ENCODE results near the gene BTG4.

BTG4 gene

DNA sequence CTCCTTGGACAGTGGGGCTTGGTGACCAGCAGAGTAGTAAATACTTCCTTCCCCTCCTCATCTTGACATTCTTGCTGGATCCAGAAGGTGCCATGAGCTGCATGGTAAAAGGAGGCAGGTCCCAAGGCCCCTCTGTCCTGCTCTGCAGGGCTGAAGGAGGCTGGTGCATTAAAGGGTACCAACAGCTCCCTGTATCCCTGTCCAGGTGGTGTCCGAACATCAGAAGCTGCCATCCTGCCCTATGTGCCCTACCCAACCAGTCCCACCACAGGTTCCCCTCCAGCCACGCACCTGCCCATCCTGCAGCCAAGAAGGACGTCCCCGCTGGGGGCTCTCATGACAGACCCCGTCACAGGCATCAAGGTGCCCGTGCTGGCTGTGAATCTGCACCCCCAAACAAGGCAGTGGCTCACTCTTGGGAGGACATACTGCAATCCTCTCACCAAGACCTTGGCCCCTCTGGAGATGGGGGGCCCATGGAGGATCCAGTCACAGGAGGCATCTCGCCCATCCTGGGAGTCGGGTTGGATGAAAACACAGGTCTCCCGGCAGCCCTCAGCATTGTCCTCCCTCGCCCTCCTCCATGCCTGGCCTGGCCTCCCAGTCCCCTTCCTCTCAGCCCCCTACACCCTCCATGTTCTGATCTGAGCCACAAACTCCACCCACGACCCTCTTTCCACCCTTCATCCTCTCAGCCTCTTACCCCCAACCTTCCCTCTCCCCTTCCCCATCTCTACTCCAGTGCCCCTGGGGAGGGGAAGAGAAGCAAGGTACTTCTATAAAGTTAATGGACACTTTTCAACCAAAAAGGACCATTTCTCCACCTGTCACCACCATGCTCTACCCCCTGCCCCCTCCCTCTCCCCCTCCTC is 55.1 kb downstream of the BTG4 start:
- in situ Hi-C loops (cut with MboI; ENCODE audit: low sequenced_read_pairs), result no loop called here

DNA sequence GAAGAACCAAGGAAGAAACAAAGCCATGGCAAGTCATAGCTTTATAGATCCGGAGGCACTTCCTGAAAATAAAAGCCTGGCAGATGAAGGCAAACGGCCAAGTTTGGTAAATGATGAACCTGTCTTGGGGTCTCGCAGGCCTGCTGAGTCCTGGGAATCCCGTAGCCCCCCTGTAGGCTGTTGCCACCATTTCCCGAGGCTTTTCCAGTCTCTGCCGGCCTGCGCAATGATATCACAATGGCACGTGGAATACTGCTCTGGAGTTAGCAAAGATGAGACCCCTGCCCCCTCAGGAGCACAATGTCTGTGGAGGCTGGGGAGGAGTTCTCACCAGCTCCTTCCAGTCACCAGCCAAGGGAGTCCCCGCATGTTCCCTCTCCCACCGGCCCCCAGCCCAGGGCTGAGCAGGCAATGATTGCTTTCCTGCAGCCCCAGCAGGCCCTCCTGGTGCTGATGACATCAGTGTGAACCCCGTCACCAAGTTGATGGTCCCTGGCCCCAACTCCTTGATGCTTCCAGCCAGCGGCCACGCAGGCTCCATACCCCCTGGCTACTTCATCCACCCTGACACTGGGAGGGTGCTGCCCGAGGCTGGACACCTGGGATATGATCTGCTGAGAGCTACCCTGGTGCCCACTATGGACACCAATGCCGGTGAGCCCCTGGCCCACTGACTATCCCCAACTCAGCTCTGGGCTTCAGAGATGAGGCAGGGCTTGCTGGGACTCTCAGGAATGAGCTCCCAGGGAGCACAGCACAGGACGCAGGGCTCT is 55.9 kb downstream of the BTG4 start:
- in situ Hi-C loops (cut with MboI; ENCODE audit: low sequenced_read_pairs), result no loop called here

DNA sequence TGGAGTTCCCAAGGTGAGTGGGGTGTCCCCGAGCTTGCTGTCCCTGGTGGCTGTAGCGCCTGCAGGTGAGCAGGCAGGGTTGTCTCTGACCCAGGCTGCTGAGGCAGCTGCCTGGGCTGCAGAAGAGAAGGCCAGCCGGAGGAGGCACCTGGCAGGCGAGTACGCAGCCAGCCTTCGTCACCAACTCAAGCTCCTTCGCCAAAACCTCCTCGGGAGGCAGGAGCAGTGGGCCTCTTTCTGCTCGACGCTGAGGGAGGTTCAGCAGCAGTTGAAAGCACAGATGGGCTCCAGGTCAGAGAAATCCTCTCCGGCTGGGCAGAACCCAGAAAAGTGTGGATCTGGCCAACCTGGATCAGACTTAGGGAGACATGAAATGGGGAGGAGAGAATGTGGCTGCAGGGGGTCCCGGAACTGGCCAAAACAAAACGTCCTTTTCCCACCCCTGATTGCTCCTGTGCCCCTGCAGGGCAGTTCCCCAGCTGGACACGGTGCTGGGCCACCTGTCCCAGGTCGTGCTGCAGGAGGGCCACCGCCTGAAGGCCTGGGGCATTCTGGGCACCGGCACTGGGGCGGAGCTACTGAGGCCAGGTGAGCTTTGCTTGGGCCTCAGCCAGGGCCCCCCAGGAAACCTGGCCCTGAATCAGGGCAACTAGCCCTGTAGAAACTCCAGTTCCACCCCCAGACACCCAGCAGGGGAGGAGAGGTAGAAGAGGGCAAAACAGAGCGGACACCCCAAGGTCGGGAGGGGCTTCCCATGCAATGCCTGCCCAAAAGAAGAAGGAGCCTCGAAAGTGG is 56.7 kb downstream of the BTG4 start:
- in situ Hi-C loops (cut with MboI; ENCODE audit: low sequenced_read_pairs), result no loop called here

DNA sequence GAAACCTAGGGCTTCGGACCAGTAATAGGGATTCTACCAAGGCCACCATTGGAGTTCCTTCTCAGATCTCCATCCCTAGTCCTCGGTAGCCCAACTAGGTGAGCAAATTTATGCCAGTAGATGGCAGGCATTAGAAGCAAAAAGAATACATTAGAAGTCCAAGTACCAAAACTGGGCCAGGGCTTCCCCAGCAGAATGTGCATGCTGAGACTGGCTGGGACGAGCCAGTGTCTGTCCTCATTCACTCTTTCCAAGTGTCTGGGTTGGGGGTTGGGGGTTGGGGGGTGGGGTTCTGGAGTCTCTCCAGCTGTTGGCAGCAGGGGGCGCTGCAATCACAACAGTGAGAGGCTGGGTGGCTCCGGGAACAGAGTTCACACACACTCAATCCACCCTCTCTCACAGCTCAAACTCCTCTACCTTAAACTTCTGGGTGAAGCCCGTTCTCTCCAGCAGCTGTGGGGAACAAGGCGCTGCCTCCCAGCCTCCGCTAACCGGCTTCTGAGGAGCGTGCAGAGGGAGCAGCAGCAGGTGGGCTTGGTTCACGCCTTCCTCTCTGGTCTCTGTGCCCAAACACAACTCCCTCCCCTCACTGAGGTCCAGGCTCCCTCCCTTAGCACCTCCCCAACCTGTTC is 57.5 kb downstream of the BTG4 start:
- in situ Hi-C loops (cut with MboI; ENCODE audit: low sequenced_read_pairs), result no loop called here

DNA sequence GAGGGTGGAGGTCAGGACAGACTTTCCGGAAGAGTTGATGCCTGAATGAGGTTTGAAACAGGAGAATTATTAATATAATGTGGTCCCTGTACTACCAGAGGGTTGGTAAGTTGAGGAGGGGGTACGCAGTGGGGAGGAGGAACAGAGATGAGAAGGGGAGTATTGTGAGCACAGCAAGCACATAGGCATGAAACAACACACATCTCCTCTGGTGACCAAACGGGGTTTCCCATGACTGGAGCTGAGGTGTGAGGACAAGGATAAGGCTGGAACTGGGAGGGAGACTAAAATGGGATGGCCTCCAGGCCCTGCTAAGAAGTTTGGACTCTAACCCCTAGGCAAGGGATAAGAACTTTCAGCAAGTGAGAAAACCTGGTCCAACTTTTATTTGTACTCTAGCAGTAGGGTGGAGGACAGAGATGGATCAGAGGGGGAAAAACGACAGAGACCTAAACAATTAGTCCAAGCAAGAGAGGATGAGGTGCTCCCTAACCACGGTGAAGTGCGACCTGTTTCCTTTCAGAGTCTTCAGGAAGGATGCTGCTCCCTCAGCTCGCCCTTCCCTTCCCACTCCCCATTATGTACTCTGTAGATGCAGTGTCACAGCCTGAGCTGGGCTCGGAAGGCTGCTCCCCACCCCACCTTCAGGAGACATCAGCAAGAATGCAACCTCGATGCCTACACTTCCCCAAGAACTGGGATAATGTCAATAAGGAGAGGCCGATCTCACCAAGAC is 59.2 kb downstream of the BTG4 start:
- in situ Hi-C loops (cut with MboI; ENCODE audit: low sequenced_read_pairs), result no loop called here

DNA sequence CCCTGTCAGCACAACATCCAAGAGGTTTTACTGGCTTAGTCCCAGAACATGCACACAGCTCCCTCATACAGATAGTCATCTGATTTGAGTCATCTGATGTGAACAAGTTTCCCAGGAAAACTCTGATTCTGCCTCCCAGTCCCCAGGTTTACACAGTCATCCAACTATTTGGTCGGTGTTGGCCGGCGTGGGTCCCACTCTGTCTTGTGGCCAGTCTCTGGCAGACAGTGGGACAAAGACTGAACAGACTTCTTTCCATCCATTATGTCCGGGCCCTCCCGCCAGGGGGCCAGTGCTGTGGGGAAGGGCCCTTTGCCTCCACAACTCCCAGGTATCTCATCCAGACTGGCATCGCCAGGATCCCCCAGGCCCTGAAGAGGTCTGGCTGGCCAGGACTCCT is 60.0 kb downstream of the BTG4 start:
- in situ Hi-C loops (cut with MboI; ENCODE audit: low sequenced_read_pairs), result no loop called here

DNA sequence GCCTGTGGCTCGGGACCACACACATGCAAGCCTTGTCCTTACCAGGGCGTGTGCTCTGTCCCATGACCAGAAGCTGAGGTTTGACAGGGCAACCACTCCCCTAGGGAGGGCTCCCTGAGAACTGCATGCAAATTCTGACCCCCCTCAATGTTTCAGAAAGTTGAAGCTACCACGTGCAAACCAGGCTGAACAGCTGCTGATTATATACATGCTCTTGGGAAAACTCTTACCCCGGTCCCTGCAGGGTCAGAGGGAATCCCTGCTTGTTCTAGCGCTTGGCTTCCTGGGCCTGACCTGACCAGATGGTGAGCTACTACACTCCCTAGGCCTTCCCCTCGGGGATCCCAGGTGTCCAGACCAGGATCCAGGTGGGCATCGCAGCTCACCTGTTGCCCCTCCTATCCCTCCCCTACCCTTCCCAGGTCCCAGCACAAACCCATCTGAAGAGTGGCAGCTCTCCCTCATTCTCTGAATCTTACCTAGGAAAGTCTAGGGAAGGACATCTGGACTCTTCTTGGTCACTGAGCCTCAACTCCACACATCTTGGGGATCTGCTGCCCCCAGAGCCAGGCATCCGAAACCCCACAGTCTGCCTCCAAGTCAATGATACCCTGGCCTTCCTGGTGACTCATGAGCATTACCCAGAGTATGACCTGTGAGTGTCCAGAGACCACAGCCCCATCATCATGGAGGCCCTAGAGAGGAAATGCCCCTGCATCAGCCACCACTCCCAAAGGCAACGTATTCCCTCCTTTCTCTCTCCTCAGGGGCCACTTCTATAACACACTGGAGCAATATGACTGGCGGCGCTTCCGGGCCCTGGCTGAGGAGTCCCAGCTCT is 61.5 kb downstream of the BTG4 start:
- in situ Hi-C loops (cut with MboI; ENCODE audit: low sequenced_read_pairs), result no loop called here

DNA sequence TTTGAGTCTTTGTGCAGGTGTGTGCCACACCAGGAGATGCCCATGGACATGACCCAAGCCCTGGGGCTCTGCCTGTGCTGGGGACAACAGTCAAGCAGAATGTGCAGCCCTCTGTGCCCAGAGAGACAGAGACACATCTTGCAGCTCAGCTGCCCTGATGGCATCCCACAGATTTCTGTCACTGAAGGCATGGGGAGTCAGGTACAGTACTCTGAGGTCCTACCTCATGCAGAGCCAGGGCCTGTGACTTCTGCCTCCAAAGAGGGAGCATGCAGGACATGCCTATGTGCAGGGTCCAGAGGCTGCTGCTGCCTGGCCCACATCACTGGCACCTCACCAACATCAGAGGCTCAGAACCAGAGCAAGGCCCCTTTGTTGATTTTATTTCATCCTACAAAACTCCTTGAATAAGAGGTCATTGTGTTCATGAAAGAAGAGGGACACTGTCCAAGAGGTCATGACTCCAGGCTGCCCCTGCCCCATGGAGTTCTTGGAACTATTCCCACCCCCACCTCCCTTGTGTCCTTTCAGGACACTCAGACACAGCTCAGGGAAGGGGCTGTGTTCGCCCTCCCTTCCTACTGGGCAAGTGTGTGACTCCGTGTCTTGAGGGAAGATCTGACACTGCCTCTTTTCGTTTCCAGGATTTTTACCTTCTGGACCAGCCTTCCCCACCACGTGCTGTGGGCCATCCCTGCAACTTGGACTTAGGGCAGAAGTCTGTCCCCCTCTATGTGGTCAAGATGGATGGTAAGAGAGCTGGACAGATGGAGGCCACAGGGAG is 62.3 kb downstream of the BTG4 start:
- in situ Hi-C loops (cut with MboI; ENCODE audit: low sequenced_read_pairs), result no loop called here

DNA sequence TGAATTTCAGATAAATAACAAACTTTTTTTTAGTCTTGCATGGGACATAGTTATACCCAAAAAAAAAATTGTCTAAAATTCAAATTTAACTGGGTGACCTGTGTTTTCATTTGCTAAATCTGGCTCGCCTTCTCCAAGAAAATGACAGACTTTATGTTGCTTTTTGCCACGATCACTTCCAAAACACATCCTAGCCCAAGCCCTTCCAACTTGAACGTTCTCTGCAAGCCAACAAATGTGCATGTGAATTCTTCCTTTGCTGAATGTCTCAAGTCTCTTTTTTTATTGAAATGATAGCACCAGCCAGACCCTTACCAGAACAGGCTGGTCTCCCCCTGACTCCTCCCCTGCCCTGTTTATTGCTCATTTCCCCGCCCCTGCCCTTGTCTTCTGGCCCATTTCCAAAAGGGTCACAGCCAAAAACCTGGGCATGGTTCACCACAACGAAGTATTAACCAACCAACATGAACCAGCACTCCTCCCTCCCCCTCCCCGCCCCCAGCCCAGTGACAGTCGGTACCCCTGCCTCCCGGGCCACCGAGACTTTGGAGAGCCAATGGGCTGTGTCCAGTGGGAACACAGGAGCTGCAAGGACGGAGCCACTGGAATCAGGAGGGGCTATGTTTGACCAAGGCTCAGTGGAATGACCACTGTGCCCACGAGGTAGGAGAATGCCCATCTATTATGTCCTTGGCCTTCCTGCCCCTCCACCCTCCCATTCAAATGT is 63.2 kb downstream of the BTG4 start:
- in situ Hi-C loops (cut with MboI; ENCODE audit: low sequenced_read_pairs), result no loop called here

DNA sequence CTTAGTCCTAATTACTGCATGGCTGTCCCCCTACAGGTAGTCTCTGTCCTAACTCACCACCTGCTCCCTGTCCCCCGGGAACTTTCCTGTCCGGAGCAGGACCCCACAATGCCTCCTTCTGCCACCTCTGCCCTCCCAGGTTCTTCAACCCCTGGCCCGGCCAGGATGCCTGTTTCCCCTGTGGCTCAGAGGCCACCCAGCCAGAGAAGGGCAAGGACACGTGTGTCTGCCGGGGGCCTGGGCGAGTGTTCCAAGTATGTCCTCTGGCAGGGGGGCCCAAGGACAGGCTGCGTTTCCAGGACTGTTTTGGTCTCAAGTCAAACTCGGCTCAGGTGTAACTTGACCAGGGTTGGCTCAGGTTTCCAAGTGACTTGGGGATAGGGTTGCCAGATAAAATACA is 63.8 kb downstream of the BTG4 start:
- in situ Hi-C loops (cut with MboI; ENCODE audit: low sequenced_read_pairs), result no loop called here

DNA sequence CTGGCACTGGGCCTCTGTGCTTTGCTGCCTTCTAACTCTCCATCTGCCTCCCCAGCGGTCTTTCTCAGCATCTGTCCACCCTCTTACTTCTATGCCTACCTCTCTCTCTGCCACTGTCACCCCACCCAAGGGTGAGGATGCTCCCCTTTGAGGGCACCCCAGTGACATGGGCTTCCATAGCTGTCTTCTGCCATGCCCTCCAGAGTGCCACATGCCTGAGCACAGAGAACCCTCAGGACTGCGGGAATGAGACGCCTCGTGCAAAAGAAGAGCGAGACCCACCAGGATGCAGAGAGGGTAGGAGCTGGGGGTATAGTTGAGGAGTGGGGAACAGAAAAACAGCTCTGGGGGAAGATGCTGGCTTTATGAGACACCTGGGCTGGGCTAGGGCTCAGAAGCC is 64.3 kb downstream of the BTG4 start:
- in situ Hi-C loops (cut with MboI; ENCODE audit: low sequenced_read_pairs), result no loop called here

DNA sequence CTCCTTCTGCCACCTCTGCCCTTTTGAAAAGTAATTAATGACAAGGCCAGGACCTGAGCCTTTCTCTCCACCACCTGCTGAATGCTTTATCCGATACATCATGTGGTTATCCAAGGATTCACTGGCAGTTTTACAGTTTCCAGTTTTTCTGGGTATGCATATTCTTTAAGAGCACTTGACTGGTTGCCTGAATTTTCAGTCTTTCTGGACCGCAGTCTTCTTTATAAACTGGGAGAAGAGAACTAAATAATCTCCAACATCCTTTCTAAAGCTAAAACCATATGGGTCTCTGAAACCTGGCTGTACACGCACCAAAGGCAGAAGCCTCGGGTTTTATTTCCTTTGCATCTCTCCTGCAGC is 65.1 kb downstream of the BTG4 start:
- in situ Hi-C loops (cut with MboI; ENCODE audit: low sequenced_read_pairs), result no loop called here

DNA sequence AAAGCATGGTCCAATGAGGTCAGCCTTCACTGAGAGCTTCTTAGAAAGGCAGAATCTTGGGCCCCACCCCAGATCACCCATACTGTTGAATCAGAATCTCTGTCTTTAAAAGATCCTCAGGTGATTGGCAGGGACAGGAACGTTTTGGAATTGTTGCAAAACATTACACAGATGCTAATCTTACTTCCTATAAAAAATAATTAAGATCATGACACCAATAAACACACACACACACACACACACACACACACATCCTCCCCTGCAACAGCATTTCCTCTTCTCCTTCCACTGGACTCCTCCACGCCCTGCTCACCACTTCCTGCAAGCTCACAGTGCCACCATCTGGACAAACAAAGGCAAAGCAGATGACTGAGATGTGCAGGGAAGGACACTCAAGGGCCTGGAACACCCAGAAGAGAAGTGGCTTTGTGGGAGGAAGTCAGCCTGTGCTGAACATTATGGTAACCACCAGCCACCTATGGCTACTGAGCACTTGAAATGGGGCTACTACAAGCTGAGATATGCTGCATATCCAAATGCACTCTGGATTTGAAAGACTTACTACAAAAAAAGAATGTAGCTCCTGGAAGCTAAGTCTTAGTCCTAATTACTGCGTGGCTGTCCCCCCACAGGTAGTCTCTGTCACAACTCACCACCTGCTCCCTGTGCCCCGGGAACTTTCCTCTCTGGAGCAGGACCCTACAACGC is 65.6 kb downstream of the BTG4 start:
- in situ Hi-C loops (cut with MboI; ENCODE audit: low sequenced_read_pairs), result no loop called here

DNA sequence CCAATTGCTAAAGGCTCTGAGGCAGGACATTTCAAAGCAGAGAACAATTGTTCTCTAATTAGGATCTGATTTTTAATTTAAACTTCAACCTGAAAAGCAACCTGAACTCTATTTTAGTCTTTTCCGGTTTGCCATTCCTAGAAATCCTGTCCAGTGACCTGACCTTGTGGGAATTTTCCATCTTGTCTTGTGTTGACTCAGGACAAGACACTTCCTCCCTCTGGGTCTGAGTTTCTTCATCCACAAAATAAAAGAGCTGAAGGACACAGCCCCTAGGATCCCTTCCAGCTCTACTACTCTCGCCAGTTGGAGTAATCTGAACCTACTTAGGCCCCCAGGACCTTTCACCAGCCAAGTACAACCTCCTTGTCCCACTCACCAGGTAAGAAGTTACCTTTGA is 66.6 kb downstream of the BTG4 start:
- in situ Hi-C loops (cut with MboI; ENCODE audit: low sequenced_read_pairs), result no loop called here

Data from hTERT RPE-1 (cell line).